Epithelial cell of proximal tubule (primary cell): ENCODE data around the gene PRKCB. TPM values are rescaled to one million over a fixed set of nuclear protein-coding genes. Genes with fewer than 3 reads are reported as not detected.

Source experiments
- DNase-seq: peaks from one replicate; pipeline ENCODE4 v3.0.0-alpha.2; 2011; ENCODE audit warnings: low read depth
- H3K4me3 ChIP-seq: 2 replicates; pipeline ENCODE4 v1.5.1; 2011; ENCODE audit warnings: low read depth, mild to moderate bottlenecking, low read length
- CTCF ChIP-seq: conservative IDR thresholded peaks from 2 replicates; pipeline ENCODE4 v1.5.1; 2012; ENCODE audit warnings: low read depth, mild to moderate bottlenecking, low read length
- total RNA-seq: library from RNA; depleted of rRNA; stranded (reverse); fragments of >200 nt; gene quantifications from 2 replicates; pipeline ENCODE4 v1.2.3, GENCODE V29; 2015

PRKCB gene
- total RNA-seq, 1 donor from 2014 or later = not detected

GRCh38 chr16:23969468-23970297 lies 133.9 kb downstream of the PRKCB start:
- no peak overlapping the region for H3K4me3 ChIP-seq
- TF ChIP-seq CTCF = no peak
- no peak for DNase-seq

- H3K4me3 ChIP-seq = no peak overlapping the region
- no peak for TF ChIP-seq CTCF
- no peak for DNase-seq
Measured at GRCh38 chr16:23974223-23974622, 138.4 kb downstream of the PRKCB start.

GRCh38 chr16:23975293-23975692 lies 139.5 kb downstream of the PRKCB start:
- no peak for DNase-seq

GRCh38 chr16:23976091-23976490 lies 140.3 kb downstream of the PRKCB start:
- no peak for DNase-seq
- no peak for TF ChIP-seq CTCF
- H3K4me3 ChIP-seq = no peak overlapping the region

More at GRCh38 chr16:23975293-23975692, 139.5 kb downstream of the PRKCB start:
- H3K4me3 ChIP-seq = no peak overlapping the region
- TF ChIP-seq CTCF = no peak

- H3K4me3 ChIP-seq = no peak overlapping the region
- no peak for TF ChIP-seq CTCF
- DNase-seq = no peak
Measured at GRCh38 chr16:23976524-23976923, 140.7 kb downstream of the PRKCB start.

- TF ChIP-seq CTCF = no peak
- no peak overlapping the region for H3K4me3 ChIP-seq
- DNase-seq = no peak
Measured at GRCh38 chr16:23979441-23979840, 143.7 kb downstream of the PRKCB start.

GRCh38 chr16:23979982-23980381 lies 144.2 kb downstream of the PRKCB start:
- DNase-seq = no peak

More at GRCh38 chr16:23979982-23980381, 144.2 kb downstream of the PRKCB start:
- H3K4me3 ChIP-seq = no peak overlapping the region
- no peak for TF ChIP-seq CTCF
